Psoas muscle (tissue), 8 donors: Measurements from ENCODE around the gene NUP98. TPM values are rescaled to one million over a fixed set of nuclear protein-coding genes. Genes with fewer than 3 reads are reported as not detected.

Source experiments
- ATAC-seq, 4 donors: fragments of 200-7000 bp; cut with Tn5 transposase; one replicate each; pipeline ENCODE4 v1.9.1; 2020; ENCODE audit warnings: moderate library complexity in 3 of 4, mild to moderate bottlenecking in 2 of 4
- DNase-seq, 2 donors: peaks; one replicate each; pipeline ENCODE4 v3.0.0-alpha.2; 2020
- H3K27ac ChIP-seq: fragments of 200-600 bp; one replicate; pipeline ENCODE4 v1.8.0; 2022
- H3K27me3 ChIP-seq, 3 donors: fragments of 200-600 bp in 1 of 3; one replicate each; pipeline versions ENCODE4 v1.6.1 to v1.8.0; 2013 to 2022; ENCODE audit warnings: low read length in 2 of 3, mild to moderate bottlenecking in 2 of 3, moderate library complexity in 1 of 3; ENCODE audit not compliant: insufficient read depth in 3 of 3
- H3K36me3 ChIP-seq, 2 donors: fragments of 200-600 bp in 1 of 2; one replicate each; pipeline versions ENCODE4 v1.6.1 to v1.8.0; 2013 to 2022; ENCODE audit warnings: low read depth in 1 of 2, mild to moderate bottlenecking in 1 of 2, moderate library complexity in 1 of 2; ENCODE audit not compliant: insufficient read depth in 1 of 2
- H3K4me1 ChIP-seq: fragments of 200-600 bp; one replicate; pipeline ENCODE4 v1.8.0; 2022
- H3K4me3 ChIP-seq: fragments of 200-600 bp; one replicate; pipeline ENCODE4 v1.8.0; 2022; ENCODE audit warnings: mild to moderate bottlenecking
- H3K9me3 ChIP-seq: fragments of 200-600 bp; one replicate; pipeline ENCODE4 v1.8.0; 2022
- CTCF ChIP-seq: fragments of 200-600 bp; IDR thresholded peaks from one replicate; pipeline ENCODE4 v1.8.0; 2022; ENCODE audit warnings: antibody characterized with exemption
- WGBS, 3 donors: extraction: QIAGEN DNeasy Blood & Tissue Kit; methylation state at CpG; one replicate each; pipeline versions ENCODE4 v1.1.6 to v1.1.7; 2013; 5-methylcytosine and 5-hydroxymethylcytosine counted together
- intact Hi-C, 2 donors: fragments of 100-400 bp; cut with DNase I; formaldehyde crosslinking; loops; one replicate each; pipeline versions ENCODE4 v1.11.0 to v1.14.2; 2022
- long read RNA-seq, 2 donors: library from polyadenylated mRNA; unstranded; transcript quantifications; one replicate each; pipeline ENCODE4 v2.0.0, GENCODE V29; 2021
- polyA plus RNA-seq, 3 donors: library from polyadenylated mRNA; stranded (reverse); fragments of 200-250 nt; gene quantifications; one replicate each; pipeline ENCODE4 v1.2.3, GENCODE V29; 2013
- total RNA-seq, 4 donors: library from RNA; stranded (reverse); fragmentation: NEBNext Ultra II Directional in 2 of 4; extraction: Animal tissue kit (Norgen Biotek cat#: 25700) in 2 of 4; gene quantifications; one replicate each; pipeline versions ENCODE4 v1.2.1 to v1.2.4, GENCODE V29; 2021 to 2023
- donor health status: healthy with polysubstance abuse.
- donor health status: DM: no; HTN: no; CAD: no; lungs with moderate emphysema.
- donor health status: Bipolar disorder and iron deficiency.
- donor health status: healthy.
- donor health status: DM: yes; HTN: yes; CAD: no.
- donor health status: DM: no; HTN: no; CAD: no.
- donor health status: DM: no; HTN: no; CAD: no.
- donor health status: DM: yes; HTN: yes; CAD: no.

The NUP98 gene
- total RNA-seq: 10 to 100 TPM; 45.3 to 85.1 (median 72.3) TPM
- 10 to 100 TPM; 25.9 to 59.3 (median 37.0) TPM for polyA plus RNA-seq
- long read RNA-seq, donor 1, transcript NUP98-205 (20 exons, 3,698 nt): minor isoform, 9 of 46 reads
- long read RNA-seq, donor 1, transcript NUP98-204 (20 exons, 3,923 nt): major isoform, 18 of 46 reads
- long read RNA-seq, donor 1, partial matches to known transcripts: 5 of 46 reads
- long read RNA-seq, donor 1, other reads (novel, unspliced or antisense): 14 of 46 reads
- long read RNA-seq, donor 2, full-length matches to known transcripts: 80 of 126 reads
- long read RNA-seq, donor 2, partial matches to known transcripts: 20 of 126 reads
- long read RNA-seq, donor 2, other reads (novel, unspliced or antisense): 26 of 126 reads

DNA sequence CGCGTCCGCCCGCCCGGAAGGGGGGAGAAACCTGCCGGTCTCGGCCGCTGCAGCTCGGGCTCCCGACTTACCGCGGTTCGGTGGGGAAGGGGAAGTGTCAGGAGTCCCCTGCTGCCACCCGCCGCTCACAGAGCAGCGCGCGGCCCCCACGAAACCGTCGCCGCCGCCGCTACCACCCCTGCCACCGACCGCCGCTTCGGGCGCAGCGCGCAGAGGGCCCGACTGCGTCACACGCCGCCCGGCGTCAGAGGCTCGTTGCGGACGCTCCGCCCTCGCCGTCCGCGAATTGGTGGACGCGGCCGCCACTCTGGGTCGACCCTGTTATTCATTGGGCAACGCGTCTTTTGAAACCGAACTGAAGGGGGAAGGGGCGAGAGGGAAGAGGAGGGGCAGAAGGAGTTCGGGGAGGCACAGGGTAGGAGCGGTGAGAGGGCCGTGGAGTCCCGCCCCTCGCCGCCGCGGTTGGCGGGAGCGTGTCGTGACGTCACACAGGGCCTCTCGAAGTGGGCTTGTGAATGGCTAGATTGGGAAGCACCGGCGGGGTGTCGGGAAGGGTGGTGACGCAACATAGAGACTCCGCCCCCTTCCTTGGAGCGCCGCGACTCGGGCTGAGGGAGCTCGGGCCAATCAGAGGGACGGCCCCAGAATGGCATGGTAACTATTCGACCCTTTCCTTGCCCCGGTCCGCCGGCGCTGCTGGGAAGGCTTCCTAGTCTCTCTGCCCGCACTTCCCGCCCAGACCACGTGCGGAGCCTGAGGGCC lies at the start of gene NUP98:
Gene NUP98, minus strand, starts transcription at position 226 of the 762 bp plus-strand sequence. CDS start 15,437 bp downstream, outside the sequence.
- H3K4me1 ChIP-seq: peaks cover 3% of the 10 kb centered on the region
- H3K27me3 ChIP-seq: no peaks in the 10 kb centered on the region
- no peaks in the 10 kb centered on the region for H3K9me3 ChIP-seq
- no peak for TF ChIP-seq CTCF
- peak within 1 kb of the TSS; percentile 90 for H3K4me3 ChIP-seq
- H3K27ac ChIP-seq: peak within 1 kb of the TSS; percentile 95
- intact Hi-C loops: loop anchor here in 1 of 2 donors (2.0 kb wide), 1 partner anchor 43 kb away; the partner anchor contains the start of gene RHOG
- DNase-seq (peak; percentile 100), ATAC-seq (peak; percentile 93 to 95 (median 94))
- WGBS, 3 donors: 0 to 1% (median 0%) methylated on average over 67 to 86 of the region's 86 CpGs
- peaks cover 2 to 20% of the 10 kb centered on the region in 2 donors for H3K36me3 ChIP-seq

GRCh38 chr11:3845670-3846069 lies 48.3 kb upstream of the NUP98 start:
- 87 to 90% (median 89%) methylated on average over 3 of the region's 3 CpGs for WGBS, 3 donors

GRCh38 chr11:3845246-3845645 lies 47.9 kb upstream of the NUP98 start:
- 94 to 100% (median 96%) methylated on average over 1 of the region's 1 CpG for WGBS, 3 donors
- no peak overlapping the region for H3K27ac ChIP-seq
- H3K4me1 ChIP-seq: no peaks in the 10 kb centered on the region
- no peak overlapping the region for H3K4me3 ChIP-seq
- intact Hi-C loops: no loop called here
- ATAC-seq (no peak), DNase-seq (no peak)
- H3K27me3 ChIP-seq: no peaks in the 10 kb centered on the region
- H3K9me3 ChIP-seq: no peaks in the 10 kb centered on the region
- no peaks in the 10 kb centered on the region for H3K36me3 ChIP-seq
- TF ChIP-seq CTCF: no peak

More at GRCh38 chr11:3845670-3846069, 48.3 kb upstream of the NUP98 start:
- Histone ChIP-seq H3K4me1 (no peaks in the 10 kb centered on the region), H3K9me3 (no peaks in the 10 kb centered on the region), H3K27ac (no peak overlapping the region), H3K4me3 (no peak overlapping the region), H3K27me3 (no peaks in the 10 kb centered on the region), H3K36me3 (no peaks in the 10 kb centered on the region)
- no peak for DNase-seq
- ATAC-seq: no peak
- intact Hi-C loops: no loop called here
- no peak for TF ChIP-seq CTCF

- Histone ChIP-seq H3K4me3 (no peak overlapping the region), H3K27ac (no peak overlapping the region), H3K4me1 (peaks cover 15% of the 10 kb centered on the region), H3K36me3 (no peaks in the 10 kb centered on the region), H3K9me3 (no peaks in the 10 kb centered on the region), H3K27me3 (no peaks in the 10 kb centered on the region)
- intact Hi-C loops: no loop called here
- ATAC-seq (no peak), DNase-seq (no peak)
- no peak for TF ChIP-seq CTCF
- WGBS, 3 donors: 82 to 93% (median 87%) methylated on average over 3 of the region's 3 CpGs
Observed at GRCh38 chr11:3843326-3843725, 46.0 kb upstream of the NUP98 start.
